Ishikawa (cell line): Measurements from ENCODE around the gene UNC5B.

Experiments used
- CEBPB ChIP-seq: IDR thresholded peaks from 2 replicates; pipeline ENCODE4 v1.6.1; 2012
- CREB1 ChIP-seq: IDR thresholded peaks from 2 replicates; pipeline ENCODE4 v1.6.1; 2012; ENCODE audit warnings: low read depth
- EGR1 ChIP-seq: IDR thresholded peaks from 2 replicates; pipeline ENCODE4 v1.6.1; 2012
- EP300 ChIP-seq: IDR thresholded peaks from 2 replicates; pipeline ENCODE4 v1.6.1; 2012; ENCODE audit warnings: borderline replicate concordance
- FOXM1 ChIP-seq: IDR thresholded peaks from 2 replicates; pipeline ENCODE4 v1.6.1; 2012; ENCODE audit warnings: low read depth, borderline replicate concordance
- NFIC ChIP-seq: IDR thresholded peaks from 2 replicates; pipeline ENCODE4 v1.6.1; 2012
- RAD21 ChIP-seq: IDR thresholded peaks from 2 replicates; pipeline ENCODE4 v1.6.1; 2012; ENCODE audit warnings: low read depth
- TAF1 ChIP-seq: IDR thresholded peaks from 2 replicates; pipeline ENCODE4 v1.6.1; 2012; ENCODE audit warnings: low read depth, mild to moderate bottlenecking
- TCF12 ChIP-seq: IDR thresholded peaks from 2 replicates; pipeline ENCODE4 v1.6.1; 2012; ENCODE audit warnings: low read depth
- TEAD4 ChIP-seq: IDR thresholded peaks from 2 replicates; pipeline ENCODE4 v1.6.1; 2012
- USF1 ChIP-seq: IDR thresholded peaks from 2 replicates; pipeline ENCODE4 v1.6.1; 2012
- YY1 ChIP-seq: IDR thresholded peaks from 2 replicates; pipeline ENCODE4 v1.6.1; 2012; ENCODE audit warnings: low read depth
- ZBTB7A ChIP-seq: IDR thresholded peaks from 2 replicates; pipeline ENCODE4 v1.6.1; 2012; ENCODE audit warnings: low read depth
- TF ChIP-seq, protein P1 (sequence below): IDR thresholded peaks from 2 replicates; pipeline ENCODE4 v1.6.1; 2012
- TF ChIP-seq, protein P2 (sequence below): IDR thresholded peaks from 2 replicates; pipeline ENCODE4 v1.6.1; 2012; ENCODE audit warnings: low read depth, mild to moderate bottlenecking

UNC5B gene

GRCh38 chr10:71316056-71316785 is 103.9 kb downstream of the UNC5B start:
- TF ChIP-seq EGR1 (no peak), EP300 (no peak), YY1 (no peak), CREB1 (no peak)
- TF ChIP-seq, protein P1, sequence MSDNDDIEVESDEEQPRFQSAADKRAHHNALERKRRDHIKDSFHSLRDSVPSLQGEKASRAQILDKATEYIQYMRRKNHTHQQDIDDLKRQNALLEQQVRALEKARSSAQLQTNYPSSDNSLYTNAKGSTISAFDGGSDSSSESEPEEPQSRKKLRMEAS, result no peak

DNA sequence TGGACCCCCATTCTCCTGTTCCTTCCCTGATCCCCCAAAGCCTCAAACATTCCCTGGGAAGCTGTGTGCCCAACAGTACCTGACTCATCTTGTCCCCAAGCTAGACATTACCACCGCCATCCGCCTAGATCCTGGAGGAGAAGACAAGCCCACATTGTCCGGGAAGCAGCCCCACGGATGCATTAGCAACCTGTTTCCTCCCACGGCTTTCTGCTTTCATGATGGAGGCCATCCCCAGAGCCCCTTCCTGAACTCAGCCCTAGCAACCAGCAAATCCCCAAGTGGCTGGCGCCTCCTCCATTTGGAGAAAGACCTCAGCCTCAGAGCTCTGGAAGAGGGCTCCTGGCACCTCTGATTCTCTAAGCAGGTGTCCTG is 104.4 kb downstream of the UNC5B start:
- no peak for TF ChIP-seq CREB1
- TF ChIP-seq, protein P2, sequence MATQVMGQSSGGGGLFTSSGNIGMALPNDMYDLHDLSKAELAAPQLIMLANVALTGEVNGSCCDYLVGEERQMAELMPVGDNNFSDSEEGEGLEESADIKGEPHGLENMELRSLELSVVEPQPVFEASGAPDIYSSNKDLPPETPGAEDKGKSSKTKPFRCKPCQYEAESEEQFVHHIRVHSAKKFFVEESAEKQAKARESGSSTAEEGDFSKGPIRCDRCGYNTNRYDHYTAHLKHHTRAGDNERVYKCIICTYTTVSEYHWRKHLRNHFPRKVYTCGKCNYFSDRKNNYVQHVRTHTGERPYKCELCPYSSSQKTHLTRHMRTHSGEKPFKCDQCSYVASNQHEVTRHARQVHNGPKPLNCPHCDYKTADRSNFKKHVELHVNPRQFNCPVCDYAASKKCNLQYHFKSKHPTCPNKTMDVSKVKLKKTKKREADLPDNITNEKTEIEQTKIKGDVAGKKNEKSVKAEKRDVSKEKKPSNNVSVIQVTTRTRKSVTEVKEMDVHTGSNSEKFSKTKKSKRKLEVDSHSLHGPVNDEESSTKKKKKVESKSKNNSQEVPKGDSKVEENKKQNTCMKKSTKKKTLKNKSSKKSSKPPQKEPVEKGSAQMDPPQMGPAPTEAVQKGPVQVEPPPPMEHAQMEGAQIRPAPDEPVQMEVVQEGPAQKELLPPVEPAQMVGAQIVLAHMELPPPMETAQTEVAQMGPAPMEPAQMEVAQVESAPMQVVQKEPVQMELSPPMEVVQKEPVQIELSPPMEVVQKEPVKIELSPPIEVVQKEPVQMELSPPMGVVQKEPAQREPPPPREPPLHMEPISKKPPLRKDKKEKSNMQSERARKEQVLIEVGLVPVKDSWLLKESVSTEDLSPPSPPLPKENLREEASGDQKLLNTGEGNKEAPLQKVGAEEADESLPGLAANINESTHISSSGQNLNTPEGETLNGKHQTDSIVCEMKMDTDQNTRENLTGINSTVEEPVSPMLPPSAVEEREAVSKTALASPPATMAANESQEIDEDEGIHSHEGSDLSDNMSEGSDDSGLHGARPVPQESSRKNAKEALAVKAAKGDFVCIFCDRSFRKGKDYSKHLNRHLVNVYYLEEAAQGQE, result no peak
- no peak for TF ChIP-seq NFIC
- TF ChIP-seq YY1, result no peak
- no peak for TF ChIP-seq EGR1
- TF ChIP-seq RAD21, result no peak
- TF ChIP-seq TCF12, result no peak
- TF ChIP-seq TAF1, result no peak
- TF ChIP-seq FOXM1, result no peak
- TF ChIP-seq EP300, result no peak
- TF ChIP-seq USF1, result no peak
- no peak for TF ChIP-seq ZBTB7A
- TF ChIP-seq CEBPB, result no peak

GRCh38 chr10:71317739-71318138 is 105.4 kb downstream of the UNC5B start:
- TF ChIP-seq ZBTB7A (no peak), CREB1 (no peak), FOXM1 (no peak), CEBPB (no peak), EGR1 (no peak), EP300 (no peak), TAF1 (no peak), TEAD4 (no peak), TCF12 (no peak), NFIC (no peak), USF1 (no peak), YY1 (no peak), RAD21 (no peak)
- TF ChIP-seq, protein P2, result no peak
- TF ChIP-seq, protein P1, result no peak

DNA sequence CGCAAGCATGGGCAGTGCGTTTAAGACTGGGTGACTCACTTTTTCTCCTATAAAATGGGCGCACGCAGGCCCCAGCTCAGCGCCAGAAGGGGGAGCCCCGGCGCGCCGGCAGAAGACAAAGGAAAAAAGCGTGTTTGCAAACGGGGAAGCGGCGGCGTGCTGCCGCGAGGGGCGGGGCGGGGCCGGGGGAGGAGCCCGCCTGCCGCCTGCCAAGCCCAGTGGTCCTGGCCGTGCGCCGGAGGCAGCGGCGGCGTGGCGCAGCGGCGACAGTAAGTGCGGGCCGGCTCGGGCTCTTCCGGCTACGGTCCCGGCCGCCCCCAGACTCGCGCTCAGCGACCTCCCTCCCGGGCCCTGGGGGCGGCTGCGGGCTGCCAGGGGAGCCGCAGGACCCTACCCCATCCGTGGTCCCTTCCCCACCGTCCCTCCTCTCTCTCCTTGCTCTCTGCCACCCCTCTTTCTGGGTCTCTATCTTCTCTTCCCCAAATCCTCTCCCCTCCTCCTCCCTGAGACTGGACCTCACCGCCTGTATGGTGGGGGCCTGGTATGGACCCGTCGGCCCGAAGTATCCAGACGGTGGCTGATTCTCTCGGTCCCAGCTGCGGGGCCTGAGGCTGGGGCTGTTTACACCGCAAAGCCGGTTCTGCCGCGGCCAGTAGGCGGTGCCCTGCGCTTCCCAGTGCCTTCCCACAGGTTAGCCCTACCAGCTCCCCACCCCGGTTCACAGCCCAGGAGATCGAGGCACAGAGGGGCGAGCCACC is 106.9 kb downstream of the UNC5B start, which contains the start of gene SLC29A3:
Gene SLC29A3, plus strand, starts transcription at position 218 of the 758 bp plus-strand sequence. Its CDS starts 51 bp downstream, at position 269.
- TF ChIP-seq TCF12 (0 out of 2 replicates have a peak, but pooled peaks have one; percentile 24), USF1 (no peak), TAF1 (no peak), FOXM1 (no peak), TEAD4 (no peak; the same call in 1 of the 2 replicates), EP300 (no peak; the same call in 1 of the 2 replicates), CREB1 (no peak), YY1 (no peak), CEBPB (no peak), ZBTB7A (no peak; the same call in none of the 2 replicates), NFIC (no peak), RAD21 (peak; percentile 73), EGR1 (no peak)
- TF ChIP-seq, protein P2, result no peak
- TF ChIP-seq, protein P1, result peak; percentile 43
